ENCODE data around the gene HINFP. TPM values are rescaled to one million over a fixed set of nuclear protein-coding genes. Genes with fewer than 3 reads are reported as not detected.

The HINFP gene
- total RNA-seq, 4 donors from 2014 or later: 21.9 to 36.1 (median 27.0) TPM

GRCh38 chr11:119118946-119119345, 2.4 kb upstream of the HINFP start:
- no peaks in the 10 kb centered on the region for H3K9me3 ChIP-seq
- H3K27ac ChIP-seq: no peak overlapping the region
- H3K27me3 ChIP-seq: no peaks in the 10 kb centered on the region
- H3K4me3 ChIP-seq: no peak overlapping the region
- WGBS, 2 donors: 86 to 91% methylated on average over 1 of the region's 1 CpG
- no peak for DNase-seq (ENCODE audit: low spot score in 2 of 2)
- TF ChIP-seq POLR2A (IDR thresholded peaks at IDR 0.05) (no peak), CTCF (IDR thresholded peaks at IDR 0.05) (no peak), EP300 (IDR thresholded peaks at IDR 0.05) (no peak)
- peaks cover 0 to 25% (median 11%) of the 10 kb centered on the region in 4 donors for H3K4me1 ChIP-seq
- H3K36me3 ChIP-seq: peaks cover 2 to 42% (median 6%) of the 10 kb centered on the region in 3 donors

DNA sequence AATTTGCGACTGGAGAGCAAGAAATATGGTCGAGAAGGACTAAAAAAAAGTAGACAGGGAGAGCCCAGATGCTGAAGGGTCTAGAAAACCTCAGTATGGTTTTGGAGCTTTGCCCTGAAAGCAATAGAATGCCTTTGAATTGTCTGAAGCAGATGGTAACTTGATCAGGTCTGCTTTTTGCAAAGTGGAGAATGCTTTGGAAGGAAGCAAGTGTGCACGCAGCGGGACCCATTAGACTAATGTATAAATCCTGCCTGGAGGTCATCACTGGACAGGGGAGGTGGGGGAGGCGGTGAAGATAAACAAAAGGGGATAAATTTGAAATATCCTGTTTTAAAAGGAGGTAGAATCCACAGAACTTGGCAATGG, 757 bp upstream of the HINFP start:
- Histone ChIP-seq H3K9me3 (no peaks in the 10 kb centered on the region), H3K4me3 (peak overlapping the region; percentile 47 to 88 (median 68)), H3K4me1 (peaks cover 0 to 25% (median 11%) of the 10 kb centered on the region in 4 donors), H3K36me3 (peaks cover 0 to 41% (median 9%) of the 10 kb centered on the region in 3 donors), H3K27me3 (no peaks in the 10 kb centered on the region), H3K27ac (peak overlapping the region; percentile 72 to 92 (median 84))
- WGBS, 2 donors: 17 to 19% methylated on average over 5 of the region's 5 CpGs
- no peak for DNase-seq (ENCODE audit: low spot score in 2 of 2)
- no peak for TF ChIP-seq POLR2A (IDR thresholded peaks at IDR 0.05)
- no peak for TF ChIP-seq EP300 (IDR thresholded peaks at IDR 0.05)
- TF ChIP-seq CTCF (IDR thresholded peaks at IDR 0.05): no peak

- H3K4me1 ChIP-seq: peaks cover 0 to 33% (median 11%) of the 10 kb centered on the region in 4 donors
- 0% methylated on average over 20 of the region's 20 CpGs for WGBS, 2 donors
- H3K9me3 ChIP-seq: no peaks in the 10 kb centered on the region
- H3K4me3 ChIP-seq: peak overlapping the region; percentile 66 to 98 (median 78)
- H3K27ac ChIP-seq: peak overlapping the region in 3 of 4 donors; percentile 82 to 92 (median 86)
- DNase-seq (ENCODE audit: low spot score in 2 of 2): no peak
- TF ChIP-seq POLR2A (IDR thresholded peaks at IDR 0.05): no peak
- TF ChIP-seq EP300 (IDR thresholded peaks at IDR 0.05): no peak
- no peak for TF ChIP-seq CTCF (IDR thresholded peaks at IDR 0.05)
- peaks cover 0 to 32% (median 9%) of the 10 kb centered on the region in 3 donors for H3K36me3 ChIP-seq
- H3K27me3 ChIP-seq: no peaks in the 10 kb centered on the region
Measured at GRCh38 chr11:119121811-119122124, 388 bp downstream of the HINFP start.

- H3K27me3 ChIP-seq: no peaks in the 10 kb centered on the region
- peaks cover 0 to 54% (median 9%) of the 10 kb centered on the region in 3 donors for H3K36me3 ChIP-seq
- no peak overlapping the region for H3K4me3 ChIP-seq
- DNase-seq (ENCODE audit: low spot score in 2 of 2): no peak
- H3K4me1 ChIP-seq: peaks cover 0 to 29% (median 8%) of the 10 kb centered on the region in 4 donors
- H3K9me3 ChIP-seq: no peaks in the 10 kb centered on the region
- TF ChIP-seq POLR2A (IDR thresholded peaks at IDR 0.05) (no peak), EP300 (IDR thresholded peaks at IDR 0.05) (no peak), CTCF (IDR thresholded peaks at IDR 0.05) (no peak)
- WGBS, 2 donors: 84 to 87% methylated on average over 6 of the region's 6 CpGs
- no peak overlapping the region for H3K27ac ChIP-seq
Measured at GRCh38 chr11:119125821-119126220, 4.4 kb downstream of the HINFP start.

DNA sequence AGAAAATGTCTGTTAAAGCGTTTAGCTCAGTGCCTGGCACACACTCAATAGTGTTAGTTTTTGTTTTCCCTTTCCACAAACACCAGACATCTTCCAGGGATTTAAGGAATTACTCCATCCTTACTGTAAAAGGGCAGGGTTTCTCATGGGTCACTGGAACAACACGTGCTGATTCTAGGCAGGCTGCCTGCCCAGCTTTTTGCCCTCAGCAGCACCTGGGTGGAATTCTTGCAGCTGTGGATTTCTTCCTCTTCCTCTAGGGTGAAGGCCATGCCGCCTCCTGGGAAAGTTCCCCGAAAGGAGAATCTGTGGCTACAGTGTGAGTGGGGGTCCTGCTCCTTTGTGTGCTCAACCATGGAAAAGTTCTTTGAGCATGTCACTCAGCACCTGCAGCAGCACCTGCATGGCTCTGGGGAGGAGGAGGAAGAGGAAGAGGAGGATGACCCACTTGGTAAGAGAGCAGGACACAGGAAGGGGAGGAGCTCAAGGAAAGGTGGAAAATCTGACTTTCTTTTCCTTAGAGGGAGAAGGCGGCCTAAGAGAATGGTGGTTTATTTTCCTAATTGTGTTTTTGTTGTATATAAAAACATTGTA, 5.4 kb downstream of the HINFP start:
- Histone ChIP-seq H3K4me1 (peaks cover 0 to 28% (median 8%) of the 10 kb centered on the region in 4 donors), H3K9me3 (no peaks in the 10 kb centered on the region), H3K27me3 (no peaks in the 10 kb centered on the region), H3K27ac (no peak overlapping the region), H3K36me3 (peaks cover 0 to 63% (median 9%) of the 10 kb centered on the region in 3 donors), H3K4me3 (no peak overlapping the region)
- WGBS, 2 donors: 41 to 52% methylated on average over 5 of the region's 5 CpGs
- no peak for TF ChIP-seq CTCF (IDR thresholded peaks at IDR 0.05)
- TF ChIP-seq EP300 (IDR thresholded peaks at IDR 0.05): no peak
- TF ChIP-seq POLR2A (IDR thresholded peaks at IDR 0.05): no peak
- DNase-seq (ENCODE audit: low spot score in 2 of 2): no peak

Measured in tibial nerve (tissue), 4 donors.